ELF-1 (cell line): ENCODE results near the gene SLC22A7.

Experiments used
- DNase-seq: peaks from one replicate; pipeline ENCODE4 v3.0.0-alpha.2; 2016; ENCODE audit warnings: low read depth, low spot score

The SLC22A7 gene

GRCh38 chr6:43297644-43298564 lies at the start of gene SLC22A7:
TSS of gene SLC22A7 (plus strand) at chr6:43298260. CDS start at chr6:43298359, 99 bp downstream.
- DNase-seq: no peak

DNA sequence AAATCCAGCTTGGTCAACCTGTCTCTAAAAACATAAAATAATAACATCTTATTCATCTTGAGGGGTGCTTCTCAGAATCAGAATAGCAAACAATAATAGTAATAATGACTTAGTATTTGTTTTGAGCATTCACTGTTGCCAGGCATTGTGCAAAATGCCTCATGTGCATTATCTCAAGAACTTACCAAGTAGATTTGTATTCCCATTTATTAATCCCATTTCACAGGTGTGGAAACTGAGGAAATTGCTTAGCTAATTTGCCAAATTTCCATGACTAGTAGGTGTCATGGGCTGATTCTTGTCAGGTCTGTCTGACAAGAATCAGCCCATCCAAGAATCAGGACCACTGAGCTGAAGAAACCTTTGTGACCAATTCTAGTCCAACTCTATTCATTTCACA lies 49.3 kb upstream of the SLC22A7 start:
- no peak for DNase-seq

GRCh38 chr6:43250992-43251373 lies 47.1 kb upstream of the SLC22A7 start:
- no peak for DNase-seq

- no peak for DNase-seq
Measured at GRCh38 chr6:43253401-43253800, 44.7 kb upstream of the SLC22A7 start.

DNA sequence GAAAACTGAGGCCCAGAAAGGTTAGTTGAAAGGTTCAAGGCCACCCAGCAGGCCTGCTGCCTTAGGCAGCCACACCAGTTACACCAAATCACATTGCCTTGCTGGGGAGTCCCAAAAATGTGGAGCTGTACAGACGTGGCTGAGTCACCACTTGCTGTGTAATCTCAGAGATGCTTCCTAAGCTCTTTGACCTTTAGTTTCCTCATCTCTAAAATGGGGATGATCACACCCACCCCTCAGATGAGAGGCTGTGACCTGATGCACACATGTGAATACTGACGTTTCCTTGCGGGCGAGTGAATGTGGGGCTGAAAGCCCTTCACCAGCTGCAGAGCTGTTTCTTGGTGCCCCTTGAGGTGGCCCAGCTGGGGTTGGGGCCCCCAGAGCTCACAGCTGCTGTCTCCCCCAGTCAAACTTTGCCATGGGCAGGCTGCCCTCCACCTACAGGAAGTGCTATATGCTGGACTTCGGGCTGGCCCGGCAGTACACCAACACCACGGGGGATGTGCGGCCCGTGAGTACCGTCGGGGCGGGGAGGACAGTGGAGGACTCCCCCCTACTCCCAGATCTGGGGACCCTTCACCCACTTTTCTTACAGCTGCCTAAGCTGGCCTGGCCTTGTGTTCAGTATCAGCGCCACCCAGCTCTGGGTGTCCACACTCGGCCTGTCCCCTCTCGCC lies 43.8 kb upstream of the SLC22A7 start:
- DNase-seq: no peak

DNA sequence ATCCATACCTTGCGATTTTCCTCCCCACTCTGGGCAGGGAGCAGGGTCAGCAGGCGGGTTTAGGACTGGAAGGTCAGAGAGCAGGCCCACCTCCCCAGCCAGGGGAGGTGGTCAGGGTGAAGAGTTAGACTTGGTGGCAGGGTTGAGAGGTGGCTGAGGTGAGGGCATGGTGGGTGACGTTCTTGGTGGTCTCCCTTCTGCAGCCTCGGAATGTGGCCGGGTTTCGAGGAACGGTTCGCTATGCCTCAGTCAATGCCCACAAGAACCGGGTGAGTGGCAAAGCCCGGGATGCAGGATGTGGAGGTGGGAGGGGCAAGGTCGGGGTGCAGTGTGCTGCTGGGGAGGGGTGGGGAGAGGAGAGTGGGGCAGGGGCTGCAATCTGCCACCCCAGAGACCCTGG lies 43.2 kb upstream of the SLC22A7 start:
- no peak for DNase-seq

GRCh38 chr6:43255408-43256054 lies 42.5 kb upstream of the SLC22A7 start:
- DNase-seq: no peak

DNA sequence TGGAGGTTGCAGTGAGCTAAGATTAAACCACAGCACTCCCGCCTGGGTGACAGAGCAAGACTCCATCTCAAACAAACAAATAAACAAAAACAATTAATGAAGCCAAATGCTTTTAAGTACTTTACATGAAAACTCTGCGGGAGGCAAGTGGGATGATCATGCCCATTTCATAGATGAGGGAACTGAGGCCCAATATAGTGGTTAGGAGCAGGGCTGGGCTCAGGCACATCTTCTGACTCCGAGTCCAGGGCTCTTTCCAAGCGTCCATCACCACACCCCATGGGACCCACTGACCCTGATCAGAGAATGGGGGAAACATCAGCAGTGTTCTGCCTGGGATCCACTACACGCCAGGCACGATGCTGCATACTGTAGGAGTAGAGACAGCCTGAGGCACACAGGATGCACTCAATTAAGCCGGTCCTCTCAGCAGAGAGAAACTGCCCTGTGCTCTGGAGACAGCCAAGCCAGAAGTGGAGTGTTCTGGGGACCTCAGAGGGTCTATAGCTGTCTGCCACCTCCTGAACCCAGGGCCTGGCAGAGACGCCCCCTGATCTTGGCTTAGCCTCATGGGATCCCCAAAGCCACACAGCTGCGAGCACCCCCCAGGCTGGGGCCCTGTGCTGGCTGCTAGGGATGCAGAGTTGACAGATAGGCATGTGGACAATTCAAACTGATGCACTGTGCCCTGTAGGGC lies 41.2 kb upstream of the SLC22A7 start:
- DNase-seq: no peak

- DNase-seq: no peak
Measured at GRCh38 chr6:43257367-43258145, 40.5 kb upstream of the SLC22A7 start.

GRCh38 chr6:43258180-43258579 lies 39.9 kb upstream of the SLC22A7 start:
- DNase-seq: no peak

DNA sequence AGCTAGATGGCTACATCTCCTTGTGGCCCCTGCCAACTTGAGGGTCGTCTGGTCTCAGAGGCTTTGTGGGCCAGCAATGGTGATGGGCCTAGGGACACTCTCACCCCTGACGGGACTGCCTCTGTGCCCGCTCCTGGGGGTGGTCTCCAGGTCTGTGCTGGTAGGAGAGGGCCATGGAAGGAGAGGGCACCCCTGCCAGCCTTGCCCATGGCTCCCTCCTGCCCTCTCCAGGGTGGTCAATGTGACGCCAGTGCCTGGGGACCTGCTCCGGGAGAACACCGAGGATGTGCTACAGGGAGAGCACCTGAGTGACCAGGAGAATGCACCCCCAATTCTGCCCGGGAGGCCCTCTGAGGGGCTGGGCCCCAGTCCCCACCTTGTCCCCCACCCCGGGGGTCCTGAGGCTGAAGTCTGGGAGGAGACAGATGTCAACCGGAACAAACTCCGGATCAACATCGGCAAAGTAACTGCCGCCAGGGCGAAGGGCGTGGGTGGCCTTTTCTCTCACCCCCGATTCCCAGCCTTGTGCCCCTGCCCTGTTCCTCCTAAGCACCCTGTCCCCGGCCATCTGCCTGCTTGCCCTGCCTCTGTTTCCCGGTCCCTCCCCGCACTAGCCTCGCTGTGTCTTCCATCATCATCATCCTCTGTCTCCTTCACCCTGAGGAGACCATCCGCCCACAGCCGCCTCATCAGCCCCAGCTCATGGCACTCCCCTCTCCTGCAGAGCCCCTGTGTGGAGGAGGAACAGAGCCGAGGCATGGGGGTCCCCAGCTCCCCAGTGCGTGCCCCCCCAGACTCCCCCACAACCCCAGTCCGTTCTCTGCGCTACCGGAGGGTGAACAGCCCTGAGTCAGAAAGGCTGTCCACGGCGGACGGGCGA lies 39.0 kb upstream of the SLC22A7 start:
- no peak for DNase-seq

GRCh38 chr6:43260791-43261190 lies 37.3 kb upstream of the SLC22A7 start:
- DNase-seq: no peak

- no peak for DNase-seq
Measured at GRCh38 chr6:43261198-43261597, 36.9 kb upstream of the SLC22A7 start.

GRCh38 chr6:43262000-43262779 lies 35.9 kb upstream of the SLC22A7 start:
- no peak for DNase-seq

DNA sequence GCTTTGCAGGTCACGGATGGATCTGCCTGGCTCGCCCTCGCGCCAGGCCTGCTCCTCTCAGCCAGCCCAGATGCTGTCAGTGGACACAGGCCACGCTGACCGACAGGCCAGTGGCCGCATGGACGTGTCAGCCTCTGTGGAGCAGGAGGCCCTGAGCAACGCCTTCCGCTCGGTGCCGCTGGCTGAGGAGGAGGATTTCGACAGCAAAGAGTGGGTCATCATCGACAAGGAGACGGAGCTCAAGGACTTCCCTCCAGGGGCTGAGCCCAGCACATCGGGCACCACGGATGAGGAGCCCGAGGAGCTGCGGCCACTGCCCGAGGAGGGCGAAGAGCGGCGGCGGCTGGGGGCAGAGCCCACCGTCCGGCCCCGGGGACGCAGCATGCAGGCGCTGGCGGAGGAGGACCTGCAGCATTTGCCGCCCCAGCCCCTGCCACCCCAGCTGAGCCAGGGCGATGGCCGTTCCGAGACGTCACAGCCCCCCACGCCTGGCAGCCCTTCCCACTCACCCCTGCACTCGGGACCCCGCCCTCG lies 35.2 kb upstream of the SLC22A7 start:
- no peak for DNase-seq

DNA sequence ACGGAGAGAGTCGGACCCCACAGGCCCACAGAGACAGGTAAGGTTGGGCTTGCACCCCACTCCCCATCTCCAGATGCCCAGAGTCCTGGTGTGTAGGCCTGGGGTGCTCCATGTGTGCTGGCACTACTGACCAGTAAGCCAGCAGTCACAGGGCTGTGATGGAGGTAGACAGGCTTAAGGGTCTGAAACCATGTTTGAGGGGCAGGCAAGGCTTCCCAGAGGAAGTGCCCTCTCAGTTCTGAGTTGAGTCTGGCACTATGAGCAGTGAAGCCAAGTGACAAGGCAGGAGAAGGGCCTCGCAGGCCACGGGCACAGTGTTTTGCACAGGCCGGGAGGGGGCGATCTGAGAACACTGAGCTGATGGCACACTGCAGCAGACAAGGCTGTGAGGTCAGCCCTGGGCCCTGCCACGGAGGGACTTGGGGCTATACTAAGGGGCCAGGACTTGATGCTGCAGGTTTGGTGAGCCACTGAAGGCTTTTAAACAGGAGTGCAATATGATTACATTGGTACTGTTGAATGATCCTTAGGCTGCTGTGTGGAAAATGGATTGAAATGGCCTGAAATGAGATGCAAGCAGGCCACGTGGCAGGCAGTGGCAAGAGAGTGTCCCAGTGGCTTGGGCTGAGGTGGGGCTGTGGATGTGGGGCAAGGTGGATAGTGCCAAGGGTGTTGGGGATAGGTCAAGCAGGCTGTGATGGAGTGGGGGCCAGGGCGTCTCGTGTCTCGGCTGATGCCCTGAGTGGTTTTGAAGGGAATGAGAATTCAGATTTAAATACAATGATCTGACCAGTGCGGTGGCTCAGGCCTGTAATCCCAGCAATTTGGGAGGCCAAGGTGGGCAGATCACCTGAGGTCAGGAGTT lies 34.5 kb upstream of the SLC22A7 start:
- peak; percentile 85 for DNase-seq

GRCh38 chr6:43264599-43265145 lies 33.4 kb upstream of the SLC22A7 start:
- no peak for DNase-seq

GRCh38 chr6:43265564-43265963 lies 32.5 kb upstream of the SLC22A7 start:
- no peak for DNase-seq
